ENCODE data around the gene CDYL2. TPM values are rescaled to one million over a fixed set of nuclear protein-coding genes. Genes with fewer than 3 reads are reported as not detected.

The CDYL2 gene
- total and polyA plus RNA-seq, 12 donors = 0.59 to 5.3 (median 2.9) TPM

DNA sequence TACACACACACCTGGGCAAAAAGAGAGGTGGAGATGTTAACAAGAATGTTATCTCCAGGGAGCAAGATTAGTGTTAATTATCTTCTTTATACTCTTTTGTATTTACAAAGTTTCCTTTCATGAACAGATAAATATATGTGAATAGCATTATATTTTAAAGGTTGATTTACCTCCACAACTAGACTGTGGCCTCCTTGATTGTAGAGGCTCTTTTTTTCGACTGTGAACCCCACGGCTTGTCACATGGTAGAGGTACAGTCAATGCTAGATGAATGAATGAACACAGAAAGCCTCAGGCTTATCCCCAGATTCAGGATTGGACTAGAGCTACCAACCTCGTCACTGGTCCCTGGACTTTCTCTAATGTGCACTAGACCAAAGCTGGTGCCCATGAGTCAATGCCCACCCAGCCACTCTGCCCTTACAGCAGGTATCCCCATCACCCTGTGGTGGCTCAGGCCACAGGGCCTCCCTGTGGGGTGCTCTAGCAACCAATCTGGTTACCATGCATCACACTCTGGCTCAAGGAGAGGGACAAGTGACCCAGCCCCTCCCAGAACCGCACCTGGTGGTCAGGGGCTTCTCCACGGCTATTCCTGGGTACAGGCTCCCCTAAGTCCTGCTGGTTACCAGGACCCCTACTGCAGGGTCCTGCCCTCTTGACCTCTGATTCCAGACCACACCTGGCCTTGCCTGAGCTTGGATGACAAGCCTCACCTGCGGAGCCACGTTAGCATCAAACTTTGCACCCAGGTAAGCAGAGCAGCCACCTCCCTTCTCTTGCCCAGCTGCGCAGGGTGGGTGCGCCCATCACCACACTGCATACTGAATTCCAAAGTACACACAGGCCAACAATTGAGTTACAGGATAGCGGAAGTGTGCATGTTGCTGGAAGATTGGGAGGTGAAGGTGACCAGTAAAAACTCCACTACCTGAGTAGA is 101.0 kb downstream of the CDYL2 start:
- Histone ChIP-seq H3K4me3 (no peak overlapping the region), H3K27ac (no peak overlapping the region), H3K36me3 (no peaks in the 10 kb centered on the region), H3K27me3 (no peaks in the 10 kb centered on the region), H3K4me1 (no peaks in the 10 kb centered on the region), H3K9me3 (peaks cover 0 to 9% (median 0%) of the 10 kb centered on the region in 11 donors)
- DNase-seq (no peak), ATAC-seq (no peak)
- 90 to 91% methylated on average over 10 of the region's 10 CpGs for WGBS, 2 donors
- intact Hi-C loops (cut with DNase I) = no loop called here
- TF ChIP-seq, protein P1, sequence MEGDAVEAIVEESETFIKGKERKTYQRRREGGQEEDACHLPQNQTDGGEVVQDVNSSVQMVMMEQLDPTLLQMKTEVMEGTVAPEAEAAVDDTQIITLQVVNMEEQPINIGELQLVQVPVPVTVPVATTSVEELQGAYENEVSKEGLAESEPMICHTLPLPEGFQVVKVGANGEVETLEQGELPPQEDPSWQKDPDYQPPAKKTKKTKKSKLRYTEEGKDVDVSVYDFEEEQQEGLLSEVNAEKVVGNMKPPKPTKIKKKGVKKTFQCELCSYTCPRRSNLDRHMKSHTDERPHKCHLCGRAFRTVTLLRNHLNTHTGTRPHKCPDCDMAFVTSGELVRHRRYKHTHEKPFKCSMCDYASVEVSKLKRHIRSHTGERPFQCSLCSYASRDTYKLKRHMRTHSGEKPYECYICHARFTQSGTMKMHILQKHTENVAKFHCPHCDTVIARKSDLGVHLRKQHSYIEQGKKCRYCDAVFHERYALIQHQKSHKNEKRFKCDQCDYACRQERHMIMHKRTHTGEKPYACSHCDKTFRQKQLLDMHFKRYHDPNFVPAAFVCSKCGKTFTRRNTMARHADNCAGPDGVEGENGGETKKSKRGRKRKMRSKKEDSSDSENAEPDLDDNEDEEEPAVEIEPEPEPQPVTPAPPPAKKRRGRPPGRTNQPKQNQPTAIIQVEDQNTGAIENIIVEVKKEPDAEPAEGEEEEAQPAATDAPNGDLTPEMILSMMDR (IDR thresholded peaks at IDR 0.05) = no peak

DNA sequence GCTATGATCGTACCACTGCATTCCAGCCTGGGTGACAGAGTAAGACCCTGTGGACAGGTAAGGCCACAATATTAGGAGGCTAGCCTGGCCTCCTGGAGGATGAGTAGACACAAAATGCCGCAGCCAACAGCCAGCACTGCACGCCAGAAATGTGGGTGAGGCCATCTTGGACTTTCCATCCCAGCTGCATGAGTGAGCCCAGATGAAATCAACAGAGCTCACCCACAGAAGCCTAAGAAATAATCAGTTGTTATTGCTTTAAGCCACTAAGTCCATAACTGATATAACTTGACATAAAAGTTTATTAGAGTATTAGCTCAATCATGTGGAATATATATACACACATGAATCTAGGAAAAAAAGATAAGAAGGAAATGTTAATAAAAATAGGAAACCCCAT is 101.7 kb downstream of the CDYL2 start:
- Histone ChIP-seq H3K27ac (no peak overlapping the region), H3K9me3 (peaks cover 0 to 16% (median 0%) of the 10 kb centered on the region in 11 donors), H3K36me3 (no peaks in the 10 kb centered on the region), H3K4me3 (no peak overlapping the region), H3K4me1 (no peaks in the 10 kb centered on the region), H3K27me3 (no peaks in the 10 kb centered on the region)
- 90 to 94% methylated on average over 3 of the region's 3 CpGs for WGBS, 2 donors
- TF ChIP-seq, protein P1 (IDR thresholded peaks at IDR 0.05) = no peak
- DNase-seq (no peak), ATAC-seq (no peak)
- intact Hi-C loops (cut with DNase I) = no loop called here

DNA sequence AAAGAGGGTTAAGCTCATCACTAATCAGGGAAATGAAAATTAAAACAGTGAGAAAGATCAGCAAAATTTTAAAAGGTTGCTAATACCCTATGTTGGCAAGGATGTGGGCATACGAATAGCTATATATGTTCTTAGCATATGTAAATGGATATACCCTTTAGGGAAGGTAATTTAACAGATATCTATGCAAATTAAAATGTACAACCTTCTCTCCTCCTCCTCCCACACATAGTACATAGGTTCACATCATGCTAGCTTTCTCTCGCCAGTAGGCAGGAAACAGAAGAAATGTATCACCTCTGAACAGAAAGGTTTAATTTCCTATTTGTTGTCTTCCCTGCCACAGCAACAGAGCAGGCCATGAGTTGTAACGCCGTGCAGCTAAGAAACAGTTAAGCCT is 103.8 kb downstream of the CDYL2 start:
- Histone ChIP-seq H3K27ac (no peak overlapping the region), H3K36me3 (no peaks in the 10 kb centered on the region), H3K4me1 (no peaks in the 10 kb centered on the region), H3K9me3 (peaks cover 0 to 36% (median 2%) of the 10 kb centered on the region in 11 donors), H3K4me3 (no peak overlapping the region), H3K27me3 (no peaks in the 10 kb centered on the region)
- WGBS, 2 donors = 80 to 84% methylated on average over 4 of the region's 4 CpGs
- ATAC-seq (no peak), DNase-seq (no peak)
- TF ChIP-seq, protein P1 (IDR thresholded peaks at IDR 0.05) = no peak
- intact Hi-C loops (cut with DNase I) = no loop called here

DNA sequence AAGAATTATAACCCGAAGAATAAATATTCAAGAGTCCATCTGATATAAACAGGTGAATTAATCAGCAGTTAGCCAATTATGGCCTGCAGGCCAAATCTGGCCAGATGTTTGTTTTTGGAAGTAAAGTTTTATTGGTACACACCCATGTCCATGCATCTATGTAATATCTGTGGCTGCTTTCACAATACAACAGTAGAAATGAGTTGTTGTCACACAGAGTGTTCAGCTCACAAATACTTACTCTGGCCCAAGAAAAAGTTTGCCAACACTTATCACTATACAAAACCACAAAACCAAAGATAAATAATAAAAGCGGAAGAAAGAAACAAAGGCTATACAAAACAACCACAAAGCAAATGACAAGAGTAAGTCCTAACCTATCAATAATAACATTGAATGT is 109.4 kb downstream of the CDYL2 start:
- DNase-seq (no peak), ATAC-seq (no peak)
- TF ChIP-seq, protein P1 (IDR thresholded peaks at IDR 0.05) = no peak
- WGBS, 2 donors = 94 to 100% methylated on average over 2 of the region's 2 CpGs
- intact Hi-C loops (cut with DNase I) = no loop called here
- H3K4me3 ChIP-seq = no peak overlapping the region
- no peaks in the 10 kb centered on the region for H3K4me1 ChIP-seq
- H3K36me3 ChIP-seq = no peaks in the 10 kb centered on the region
- H3K9me3 ChIP-seq = peaks cover 0 to 44% (median 2%) of the 10 kb centered on the region in 11 donors
- H3K27me3 ChIP-seq = no peaks in the 10 kb centered on the region
- no peak overlapping the region for H3K27ac ChIP-seq
